Measurements from ENCODE around the gene MIS18BP1. TPM values are rescaled to one million over a fixed set of nuclear protein-coding genes. Genes with fewer than 3 reads are reported as not detected.

The MIS18BP1 gene
- total RNA-seq, 4 donors from 2014 or later, result 56.9 to 68.3 (median 64.2) TPM

DNA sequence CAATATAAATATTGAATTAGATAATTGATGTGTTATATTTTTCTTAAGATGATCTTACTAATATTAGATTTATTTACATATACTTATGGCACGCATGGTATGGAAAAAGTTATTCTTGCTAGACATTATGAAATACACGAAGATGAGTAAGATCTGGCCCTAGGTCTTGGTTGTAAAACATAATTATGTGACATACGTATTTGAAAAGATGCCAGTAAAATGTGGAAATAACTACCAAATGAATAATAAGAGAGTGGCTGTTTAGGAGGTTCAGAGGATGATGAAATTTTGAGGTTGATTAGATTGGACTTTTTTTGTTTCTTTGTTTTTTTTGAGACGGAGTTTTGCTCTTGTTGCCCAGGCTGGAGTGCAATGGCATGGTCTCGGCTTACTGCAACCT, 75.9 kb downstream of the MIS18BP1 start:
- TF ChIP-seq, protein P1, sequence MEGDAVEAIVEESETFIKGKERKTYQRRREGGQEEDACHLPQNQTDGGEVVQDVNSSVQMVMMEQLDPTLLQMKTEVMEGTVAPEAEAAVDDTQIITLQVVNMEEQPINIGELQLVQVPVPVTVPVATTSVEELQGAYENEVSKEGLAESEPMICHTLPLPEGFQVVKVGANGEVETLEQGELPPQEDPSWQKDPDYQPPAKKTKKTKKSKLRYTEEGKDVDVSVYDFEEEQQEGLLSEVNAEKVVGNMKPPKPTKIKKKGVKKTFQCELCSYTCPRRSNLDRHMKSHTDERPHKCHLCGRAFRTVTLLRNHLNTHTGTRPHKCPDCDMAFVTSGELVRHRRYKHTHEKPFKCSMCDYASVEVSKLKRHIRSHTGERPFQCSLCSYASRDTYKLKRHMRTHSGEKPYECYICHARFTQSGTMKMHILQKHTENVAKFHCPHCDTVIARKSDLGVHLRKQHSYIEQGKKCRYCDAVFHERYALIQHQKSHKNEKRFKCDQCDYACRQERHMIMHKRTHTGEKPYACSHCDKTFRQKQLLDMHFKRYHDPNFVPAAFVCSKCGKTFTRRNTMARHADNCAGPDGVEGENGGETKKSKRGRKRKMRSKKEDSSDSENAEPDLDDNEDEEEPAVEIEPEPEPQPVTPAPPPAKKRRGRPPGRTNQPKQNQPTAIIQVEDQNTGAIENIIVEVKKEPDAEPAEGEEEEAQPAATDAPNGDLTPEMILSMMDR (IDR thresholded peaks at IDR 0.05; ENCODE audit: low read depth), result no peak

DNA sequence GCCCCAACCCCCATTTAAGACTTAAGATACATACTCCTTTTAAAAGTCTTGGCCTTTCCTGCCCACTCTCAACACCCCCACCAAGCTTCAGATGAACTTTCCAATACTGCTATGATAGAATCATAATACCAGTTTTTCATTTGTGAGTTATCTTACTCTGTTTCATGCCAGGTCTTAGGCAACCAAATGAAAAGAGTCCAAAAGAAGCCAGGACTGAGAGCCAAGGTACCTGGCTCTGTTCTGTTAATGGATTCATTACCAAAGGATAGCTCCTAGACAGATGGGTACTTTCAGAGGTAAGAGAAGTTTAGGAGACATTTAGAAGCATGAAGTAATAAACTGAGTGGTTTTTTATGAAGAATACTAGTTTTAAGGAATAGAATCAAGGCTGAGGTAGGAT, 83.1 kb downstream of the MIS18BP1 start:
- TF ChIP-seq, protein P1 (IDR thresholded peaks at IDR 0.05; ENCODE audit: low read depth), result no peak

DNA sequence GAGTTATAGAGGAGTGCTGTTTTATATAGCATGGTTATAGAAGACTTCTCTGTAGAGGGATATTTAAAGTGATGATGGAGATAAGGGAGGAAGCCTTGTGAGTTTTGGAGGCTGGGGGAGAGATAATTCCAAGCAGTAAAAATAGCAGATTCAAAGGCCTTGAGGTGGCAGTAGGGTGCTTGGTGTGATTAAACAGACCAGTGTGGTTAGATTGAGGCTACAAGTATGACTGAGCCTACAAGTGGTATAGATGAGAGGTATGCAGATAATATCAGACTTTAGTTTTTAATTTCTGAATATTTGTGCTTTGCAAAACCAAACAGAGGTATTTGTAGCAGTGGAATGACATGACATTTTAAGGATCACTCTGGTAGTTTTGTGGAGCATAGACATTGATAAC, 96.9 kb downstream of the MIS18BP1 start:
- TF ChIP-seq, protein P1 (IDR thresholded peaks at IDR 0.05; ENCODE audit: low read depth), result no peak

Small RNA genes lying within 50 kb of the gene (small RNA-seq; reads per million reads assigned to genes)
- not detected for gene RNU6-552P

Other genes with a start within 250 kb of the MIS18BP1 start
- gene PRPF39, start 169.1 kb downstream of the MIS18BP1 start, total RNA-seq, result 10 to 100 TPM; 25.1 to 37.7 (median 36.3) TPM
- 10 to 100 TPM; 29.3 to 53.5 (median 32.0) TPM for gene FKBP3, start 118.7 kb downstream of the MIS18BP1 start, total RNA-seq
- gene FANCM, start 117.3 kb downstream of the MIS18BP1 start, total RNA-seq, result 10 to 100 TPM in 2 of 4 donors, 1 to 10 TPM in 2; 5.3 to 11.0 (median 8.4) TPM